B cell (primary cell): Measurements from ENCODE around the gene PKNOX1. TPM values are rescaled to one million over a fixed set of nuclear protein-coding genes. Genes with fewer than 3 reads are reported as not detected.

Source experiments
- ATAC-seq: fragments of 200-7000 bp; cut with Tn5 transposase; one replicate; pipeline ENCODE4 v1.10.0; 2021; ENCODE audit warnings: low read depth, mild to moderate bottlenecking, moderate number of reproducible peaks, moderate library complexity
- CTCF ChIA-PET: fragments of 350-600 bp; sonication (Branson Sonifier 250); formaldehyde crosslinking; loops from one replicate; lab custom pipeline; 2021; ENCODE audit warnings: antibody characterized with exemption, inconsistent platforms; lab: Charles Lee
- POLR2A ChIA-PET: fragments of 350-600 bp; sonication (Branson Sonifier 250); formaldehyde crosslinking; loops from one replicate; lab custom pipeline; 2021; ENCODE audit warnings: antibody characterized with exemption; lab: Charles Lee
- DNase-seq: peaks from one replicate; pipeline ENCODE4 v3.0.0; 2013
- H2AFZ ChIP-seq: 2 replicates; pipeline ENCODE4 v1.6.1; 2012; ENCODE audit warnings: mild to moderate bottlenecking, low read depth, low read length; ENCODE audit not compliant: insufficient read depth, poor library complexity, severe bottlenecking
- H3K27ac ChIP-seq, 2 donors: 1 replicate in 1 of 2; 2 replicates in 1 of 2; pipeline ENCODE4 v1.5.1; 2012 to 2013; ENCODE audit warnings: low read length in 2 of 2, mild to moderate bottlenecking in 2 of 2, moderate library complexity in 1 of 2
- H3K27me3 ChIP-seq, 4 experiments: fragments of 200-600 bp in 1 of 4; sonication (generic) in 1 of 4; replicated peaks in 1 of 4; 1 replicate in 2 of 4; 2 replicates in 2 of 4; pipeline versions ENCODE4 v1.6.1 to v1.7.0; 2013 to 2016; ENCODE audit warnings: low read length in 3 of 4, mild to moderate bottlenecking in 2 of 4, mixed read lengths in 1 of 4, moderate library complexity in 1 of 4; ENCODE audit not compliant: insufficient read depth in 4 of 4, control insufficient read depth in 3 of 4; ENCODE audit errors: control extremely low read depth in 1 of 4
- H3K36me3 ChIP-seq, 2 experiments: replicated peaks in 1 of 2; 1 replicate in 1 of 2; 2 replicates in 1 of 2; pipeline versions ENCODE4 v1.6.1 to v1.7.1; 2013; ENCODE audit warnings: low read length in 1 of 2; ENCODE audit not compliant: insufficient read depth in 2 of 2, control insufficient read depth in 1 of 2; ENCODE audit errors: control extremely low read depth in 1 of 2, extremely low read depth in 1 of 2
- H3K4me1 ChIP-seq, 2 donors: fragments of 200-600 bp in 1 of 2; sonication (generic) in 1 of 2; 1 replicate in 1 of 2; 2 replicates in 1 of 2; pipeline versions ENCODE4 v1.5.1 to v1.6.1; 2013 to 2017; ENCODE audit warnings: low read length in 2 of 2; ENCODE audit not compliant: control insufficient read depth in 2 of 2, insufficient read depth in 2 of 2
- H3K4me2 ChIP-seq: replicated peaks from 2 replicates; pipeline ENCODE3; 2012; ENCODE audit warnings: mild to moderate bottlenecking, low read depth, low read length; ENCODE audit not compliant: poor library complexity, severe bottlenecking
- H3K4me3 ChIP-seq, 5 experiments: fragments of 200-600 bp in 1 of 5; sonication (generic) in 1 of 5; 1 replicate in 3 of 5; 2 replicates in 2 of 5; pipeline versions ENCODE4 v1.5.1 to v1.7.0; 2011 to 2016; ENCODE audit warnings: low read length in 4 of 5, mild to moderate bottlenecking in 4 of 5, low read depth in 2 of 5, control low read depth in 1 of 5, moderate library complexity in 1 of 5; ENCODE audit not compliant: insufficient read depth in 1 of 5; ENCODE audit errors: control extremely low read depth in 1 of 5, extremely low read depth in 1 of 5
- H3K79me2 ChIP-seq: fragments of 200-600 bp; sonication (generic); one replicate; pipeline ENCODE4 v1.6.0; 2016; ENCODE audit warnings: low read length; ENCODE audit not compliant: control insufficient read depth, insufficient read depth
- H3K9ac ChIP-seq: fragments of 200-600 bp; sonication (generic); 2 replicates; pipeline ENCODE4 v1.6.1; 2017; ENCODE audit warnings: mild to moderate bottlenecking, low read length, moderate library complexity
- H3K9me3 ChIP-seq, 3 donors: one replicate each; pipeline versions ENCODE4 v1.6.1 to v1.7.1; 2013; ENCODE audit warnings: low read length in 2 of 3; ENCODE audit not compliant: control insufficient read depth in 2 of 3, insufficient read depth in 1 of 3; ENCODE audit errors: control extremely low read depth in 1 of 3
- H4K20me1 ChIP-seq: 2 replicates; pipeline ENCODE4 v1.6.0; 2012; ENCODE audit warnings: mild to moderate bottlenecking, low read length; ENCODE audit not compliant: insufficient read depth, control insufficient read depth, poor library complexity, severe bottlenecking
- H3K27ac Mint-ChIP-seq: one replicate; pipeline ENCODE4 v1.8.0; 2021; ENCODE audit warnings: mixed read lengths
- H3K27me3 Mint-ChIP-seq: one replicate; pipeline ENCODE4 v1.8.0; 2021; ENCODE audit warnings: mixed read lengths
- H3K4me1 Mint-ChIP-seq: one replicate; pipeline ENCODE4 v1.8.0; 2021; ENCODE audit warnings: mixed read lengths
- H3K4me3 Mint-ChIP-seq: one replicate; pipeline ENCODE4 v1.8.0; 2021; ENCODE audit warnings: mixed read lengths
- H3K9me3 Mint-ChIP-seq: one replicate; pipeline ENCODE4 v1.8.0; 2022; ENCODE audit warnings: mixed read lengths; ENCODE audit not compliant: insufficient read depth
- EZH2 ChIP-seq: IDR thresholded peaks from 2 replicates; pipeline ENCODE4 v1.6.1; 2012; ENCODE audit warnings: borderline replicate concordance, low read depth, mild to moderate bottlenecking, moderate library complexity, low read length; ENCODE audit not compliant: insufficient read depth, poor library complexity, severe bottlenecking
- WGBS: methylation state at CpG from one replicate; pipeline ENCODE4 v1.1.5; 2013; ENCODE audit warnings: missing lambda C conversion rate; ENCODE audit not compliant: insufficient coverage; 5-methylcytosine and 5-hydroxymethylcytosine counted together
- intact Hi-C: fragments of 100-400 bp; cut with micrococcal nuclease; formaldehyde crosslinking; loops from one replicate; pipeline ENCODE4 v1.10.0; 2022
- polyA plus RNA-seq: library from polyadenylated mRNA; depleted of rRNA; stranded (reverse); fragments of >200 nt; gene quantifications from 2 replicates; pipeline ENCODE4 v1.2.3, GENCODE V29; 2012
- total RNA-seq, 2 donors: library from RNA; stranded (reverse); fragments of 120-200 nt in 1 of 2; gene quantifications; 1 replicate in 1 of 2; 2 replicates in 1 of 2; pipeline versions ENCODE4 v1.2.3 to v1.2.4, GENCODE V29; 2013 to 2022
- TF ChIP-seq, protein P1 (sequence below): fragments of 200-600 bp; IDR thresholded peaks from one replicate; pipeline ENCODE4 v1.8.0; 2022; ENCODE audit warnings: antibody characterized with exemption, mild to moderate bottlenecking

Gene PKNOX1
- total and polyA plus RNA-seq, 2 donors (not counting 1 experiment from before 2014, with no cell fraction given): 7.6 to 29.5 TPM

DNA sequence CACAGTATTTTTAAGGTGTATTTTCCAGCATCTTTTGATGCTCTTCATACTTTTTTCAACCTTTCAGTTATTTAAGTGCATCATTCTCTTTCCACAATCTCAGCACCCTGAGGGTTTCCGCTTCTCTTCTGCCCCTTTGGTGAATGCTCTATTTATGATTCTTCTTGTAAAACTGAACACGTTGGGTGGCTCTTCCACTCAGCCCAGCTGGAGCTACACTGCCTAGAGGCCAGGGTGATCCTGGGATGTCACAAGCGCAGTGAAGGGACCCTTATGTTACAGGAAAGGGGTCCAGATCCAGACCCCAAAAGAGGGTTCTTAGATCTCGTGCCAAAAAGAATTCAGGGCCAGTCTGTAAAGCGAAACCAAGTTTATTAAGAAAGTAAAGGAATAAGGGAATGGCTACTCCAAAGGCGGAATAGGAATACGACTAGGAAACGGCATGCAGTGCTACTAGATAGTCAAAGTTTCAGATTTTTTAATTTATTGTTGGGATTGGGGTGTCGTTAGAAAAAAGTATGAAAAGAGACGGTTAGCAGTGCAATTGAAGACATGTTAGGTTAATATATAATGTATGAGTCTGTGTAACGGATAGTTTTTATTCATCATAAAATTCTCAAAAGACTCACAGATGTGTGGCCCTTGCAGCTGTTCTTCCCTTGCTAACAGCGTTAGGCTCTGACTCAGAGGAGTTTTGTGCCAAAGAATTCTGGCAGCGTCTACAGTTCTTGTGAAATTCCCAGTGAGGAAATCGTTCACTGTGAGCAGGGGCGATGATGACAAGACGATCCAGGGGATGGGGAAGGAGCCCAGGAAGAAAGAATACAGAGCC is 34.6 kb upstream of the PKNOX1 start:
- no peaks in the 10 kb centered on the region for H3K9me3 ChIP-seq
- H3K27me3 ChIP-seq: no peaks in the 10 kb centered on the region
- intact Hi-C loops: no loop called here
- ATAC-seq: no peak
- Mint-ChIP-seq H3K27me3 (no peaks in the 10 kb centered on the region), H3K9me3 (no peaks in the 10 kb centered on the region), H3K27ac (no peak overlapping the region), H3K4me1 (peaks cover 12% of the 10 kb centered on the region), H3K4me3 (no peak overlapping the region)
- H3K4me3 ChIP-seq: no peak overlapping the region
- H3K36me3 ChIP-seq: no peaks in the 10 kb centered on the region
- H3K27ac ChIP-seq: no peak overlapping the region
- 99% methylated on average over 7 of the region's 16 CpGs for WGBS
- H2AFZ ChIP-seq: no peak overlapping the region
- H3K4me2 ChIP-seq: no peak overlapping the region
- no peak overlapping the region for H3K9ac ChIP-seq
- POLR2A ChIA-PET: no interaction called here
- peaks cover 4 to 9% of the 10 kb centered on the region in 2 donors for H3K4me1 ChIP-seq
- DNase-seq: no peak
- H4K20me1 ChIP-seq: no peaks in the 10 kb centered on the region
- TF ChIP-seq EZH2: no peak
- TF ChIP-seq, protein P1, sequence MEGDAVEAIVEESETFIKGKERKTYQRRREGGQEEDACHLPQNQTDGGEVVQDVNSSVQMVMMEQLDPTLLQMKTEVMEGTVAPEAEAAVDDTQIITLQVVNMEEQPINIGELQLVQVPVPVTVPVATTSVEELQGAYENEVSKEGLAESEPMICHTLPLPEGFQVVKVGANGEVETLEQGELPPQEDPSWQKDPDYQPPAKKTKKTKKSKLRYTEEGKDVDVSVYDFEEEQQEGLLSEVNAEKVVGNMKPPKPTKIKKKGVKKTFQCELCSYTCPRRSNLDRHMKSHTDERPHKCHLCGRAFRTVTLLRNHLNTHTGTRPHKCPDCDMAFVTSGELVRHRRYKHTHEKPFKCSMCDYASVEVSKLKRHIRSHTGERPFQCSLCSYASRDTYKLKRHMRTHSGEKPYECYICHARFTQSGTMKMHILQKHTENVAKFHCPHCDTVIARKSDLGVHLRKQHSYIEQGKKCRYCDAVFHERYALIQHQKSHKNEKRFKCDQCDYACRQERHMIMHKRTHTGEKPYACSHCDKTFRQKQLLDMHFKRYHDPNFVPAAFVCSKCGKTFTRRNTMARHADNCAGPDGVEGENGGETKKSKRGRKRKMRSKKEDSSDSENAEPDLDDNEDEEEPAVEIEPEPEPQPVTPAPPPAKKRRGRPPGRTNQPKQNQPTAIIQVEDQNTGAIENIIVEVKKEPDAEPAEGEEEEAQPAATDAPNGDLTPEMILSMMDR: no peak
- H3K79me2 ChIP-seq: no peaks in the 10 kb centered on the region
- CTCF ChIA-PET: no interaction called here

DNA sequence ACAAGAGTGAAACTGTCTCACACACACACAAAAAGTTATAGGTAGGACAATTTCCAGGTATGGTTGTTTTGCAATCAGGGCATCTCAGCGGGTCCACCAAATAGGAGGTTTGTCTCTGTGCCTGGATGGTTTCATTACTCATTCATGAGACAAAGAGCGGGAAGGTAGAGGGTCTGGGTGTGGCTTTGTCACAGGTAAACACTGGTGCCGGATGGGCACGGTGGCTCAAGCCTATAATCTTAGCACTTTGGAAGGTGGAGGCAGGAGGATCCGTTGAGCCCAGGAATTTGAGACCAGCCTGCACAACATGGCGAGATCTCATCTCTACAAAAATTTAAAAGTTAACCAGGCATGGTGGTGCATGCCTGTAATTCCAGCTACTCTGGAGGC is 32.7 kb upstream of the PKNOX1 start:
- TF ChIP-seq, protein P1: no peak
- TF ChIP-seq EZH2: no peak
- no peak overlapping the region for H3K9ac ChIP-seq
- H3K4me3 ChIP-seq: no peak overlapping the region
- no peaks in the 10 kb centered on the region for H3K36me3 ChIP-seq
- H3K4me3 Mint-ChIP-seq: no peak overlapping the region
- peaks cover 4 to 8% of the 10 kb centered on the region in 2 donors for H3K4me1 ChIP-seq
- intact Hi-C loops: no loop called here
- H3K27ac ChIP-seq: no peak overlapping the region
- WGBS: 98% methylated on average over 6 of the region's 6 CpGs
- H3K9me3 Mint-ChIP-seq: no peaks in the 10 kb centered on the region
- ATAC-seq (no peak), DNase-seq (no peak)
- POLR2A ChIA-PET: no interaction called here
- H3K27me3 ChIP-seq: no peaks in the 10 kb centered on the region
- H3K4me1 Mint-ChIP-seq: peaks cover 11% of the 10 kb centered on the region
- no peaks in the 10 kb centered on the region for H4K20me1 ChIP-seq
- H3K27ac Mint-ChIP-seq: no peak overlapping the region
- no peaks in the 10 kb centered on the region for H3K9me3 ChIP-seq
- no peak overlapping the region for H2AFZ ChIP-seq
- H3K79me2 ChIP-seq: no peaks in the 10 kb centered on the region
- CTCF ChIA-PET: no interaction called here
- H3K27me3 Mint-ChIP-seq: no peaks in the 10 kb centered on the region
- H3K4me2 ChIP-seq: no peak overlapping the region
